ENCODE data around the gene MOB2.
"Not testable (repeated sequence)": the region's sequence is repeated elsewhere in the genome, so short reads cannot be mapped to it uniquely, and the experiment has no call there.

Gene MOB2

GRCh38 chr11:1433568-1433967 lies 53.0 kb downstream of the MOB2 start:
- Histone ChIP-seq H3K9me3 (ENCODE audit: low read depth, low read length) (no peaks in the 10 kb centered on the region), H3K36me3 (ENCODE audit: insufficient read depth, low read length) (no peaks in the 10 kb centered on the region), H3K4me3 (no peak overlapping the region), H3K27ac (no peak overlapping the region), H3K9ac (ENCODE audit: insufficient read length) (no peak overlapping the region)
- no peak for DNase-seq (ENCODE audit: low read depth, low spot score)
- TF ChIP-seq POLR2AphosphoS5 (IDR thresholded peaks at IDR 0.05; ENCODE audit: borderline replicate concordance, low read depth, low read length): no peak
- no peak for TF ChIP-seq FOXP2 (optimal IDR thresholded peaks at IDR 0.05; ENCODE audit: control extremely low read depth, extremely low read length, insufficient read depth)
- no peak for TF ChIP-seq EZH2 (IDR thresholded peaks at IDR 0.05)

- no peak overlapping the region for H3K9ac ChIP-seq (ENCODE audit: insufficient read length)
- no peak for TF ChIP-seq EZH2 (IDR thresholded peaks at IDR 0.05)
- no peak for TF ChIP-seq FOXP2 (optimal IDR thresholded peaks at IDR 0.05; ENCODE audit: control extremely low read depth, extremely low read length, insufficient read depth)
- TF ChIP-seq POLR2AphosphoS5 (IDR thresholded peaks at IDR 0.05; ENCODE audit: borderline replicate concordance, low read depth, low read length): no peak
- H3K36me3 ChIP-seq (ENCODE audit: insufficient read depth, low read length): no peaks in the 10 kb centered on the region
- H3K9me3 ChIP-seq (ENCODE audit: low read depth, low read length): no peaks in the 10 kb centered on the region
- no peak for DNase-seq (ENCODE audit: low read depth, low spot score)
- no peak overlapping the region for H3K27ac ChIP-seq
- H3K4me3 ChIP-seq: no peak overlapping the region
Measured at GRCh38 chr11:1428762-1429316, 57.7 kb downstream of the MOB2 start.

- no peak for TF ChIP-seq FOXP2 (optimal IDR thresholded peaks at IDR 0.05; ENCODE audit: control extremely low read depth, extremely low read length, insufficient read depth)
- TF ChIP-seq EZH2 (IDR thresholded peaks at IDR 0.05): no peak
- TF ChIP-seq POLR2AphosphoS5 (IDR thresholded peaks at IDR 0.05; ENCODE audit: borderline replicate concordance, low read depth, low read length): no peak
- H3K36me3 ChIP-seq (ENCODE audit: insufficient read depth, low read length): no peaks in the 10 kb centered on the region
- H3K4me3 ChIP-seq: no peak overlapping the region
- H3K9me3 ChIP-seq (ENCODE audit: low read depth, low read length): no peaks in the 10 kb centered on the region
- H3K9ac ChIP-seq (ENCODE audit: insufficient read length): no peak overlapping the region
- DNase-seq (ENCODE audit: low read depth, low spot score): no peak
- H3K27ac ChIP-seq: no peak overlapping the region
Measured at GRCh38 chr11:1425439-1425838, 61.1 kb downstream of the MOB2 start.

GRCh38 chr11:1425006-1425405 lies 61.6 kb downstream of the MOB2 start:
- H3K27ac ChIP-seq: no peak overlapping the region
- TF ChIP-seq EZH2 (IDR thresholded peaks at IDR 0.05): no peak
- TF ChIP-seq FOXP2 (optimal IDR thresholded peaks at IDR 0.05; ENCODE audit: control extremely low read depth, extremely low read length, insufficient read depth): no peak
- no peak for TF ChIP-seq POLR2AphosphoS5 (IDR thresholded peaks at IDR 0.05; ENCODE audit: borderline replicate concordance, low read depth, low read length)
- no peaks in the 10 kb centered on the region for H3K36me3 ChIP-seq (ENCODE audit: insufficient read depth, low read length)
- no peak overlapping the region for H3K9ac ChIP-seq (ENCODE audit: insufficient read length)
- DNase-seq (ENCODE audit: low read depth, low spot score): no peak
- H3K9me3 ChIP-seq (ENCODE audit: low read depth, low read length): no peaks in the 10 kb centered on the region
- no peak overlapping the region for H3K4me3 ChIP-seq

- H3K9ac ChIP-seq (ENCODE audit: insufficient read length); H3K4me3 ChIP-seq; H3K27ac ChIP-seq; H3K36me3 ChIP-seq (ENCODE audit: insufficient read depth, low read length); H3K9me3 ChIP-seq (ENCODE audit: low read depth, low read length); DNase-seq (ENCODE audit: low read depth, low spot score): not testable (repeated sequence)
Measured at GRCh38 chr11:1423406-1423805, 63.2 kb downstream of the MOB2 start.

GRCh38 chr11:1422981-1423380 lies 63.6 kb downstream of the MOB2 start:
- H3K36me3 ChIP-seq (ENCODE audit: insufficient read depth, low read length): no peaks in the 10 kb centered on the region
- H3K9me3 ChIP-seq (ENCODE audit: low read depth, low read length): peaks cover 3% of the 10 kb centered on the region; the same call in 1 of the 2 replicates
- no peak overlapping the region for H3K4me3 ChIP-seq
- no peak overlapping the region for H3K9ac ChIP-seq (ENCODE audit: insufficient read length)
- TF ChIP-seq FOXP2 (optimal IDR thresholded peaks at IDR 0.05; ENCODE audit: control extremely low read depth, extremely low read length, insufficient read depth): no peak
- no peak for TF ChIP-seq POLR2AphosphoS5 (IDR thresholded peaks at IDR 0.05; ENCODE audit: borderline replicate concordance, low read depth, low read length)
- no peak for TF ChIP-seq EZH2 (IDR thresholded peaks at IDR 0.05)
- no peak for DNase-seq (ENCODE audit: low read depth, low spot score)
- no peak overlapping the region for H3K27ac ChIP-seq

GRCh38 chr11:1422481-1422880 lies 64.1 kb downstream of the MOB2 start:
- Histone ChIP-seq H3K4me3 (no peak overlapping the region), H3K9ac (ENCODE audit: insufficient read length) (no peak overlapping the region), H3K9me3 (ENCODE audit: low read depth, low read length) (peaks cover 3% of the 10 kb centered on the region; the same call in 1 of the 2 replicates), H3K27ac (no peak overlapping the region), H3K36me3 (ENCODE audit: insufficient read depth, low read length) (no peaks in the 10 kb centered on the region)
- TF ChIP-seq EZH2 (IDR thresholded peaks at IDR 0.05) (no peak), FOXP2 (optimal IDR thresholded peaks at IDR 0.05; ENCODE audit: control extremely low read depth, extremely low read length, insufficient read depth) (no peak), POLR2AphosphoS5 (IDR thresholded peaks at IDR 0.05; ENCODE audit: borderline replicate concordance, low read depth, low read length) (no peak)
- DNase-seq (ENCODE audit: low read depth, low spot score): no peak

- H3K9me3 ChIP-seq (ENCODE audit: low read depth, low read length): peaks cover 6% of the 10 kb centered on the region; the same call in 1 of the 2 replicates
- no peak overlapping the region for H3K4me3 ChIP-seq
- no peak overlapping the region for H3K27ac ChIP-seq
Measured at GRCh38 chr11:1421291-1421690, 65.3 kb downstream of the MOB2 start.

GRCh38 chr11:1419811-1420210 lies 66.8 kb downstream of the MOB2 start:
- TF ChIP-seq EZH2 (IDR thresholded peaks at IDR 0.05) (no peak), FOXP2 (optimal IDR thresholded peaks at IDR 0.05; ENCODE audit: control extremely low read depth, extremely low read length, insufficient read depth) (no peak), POLR2AphosphoS5 (IDR thresholded peaks at IDR 0.05; ENCODE audit: borderline replicate concordance, low read depth, low read length) (no peak)
- Histone ChIP-seq H3K4me3 (no peak overlapping the region), H3K27ac (no peak overlapping the region), H3K9me3 (ENCODE audit: low read depth, low read length) (peaks cover 9% of the 10 kb centered on the region; the same call in 1 of the 2 replicates), H3K9ac (ENCODE audit: insufficient read length) (no peak overlapping the region), H3K36me3 (ENCODE audit: insufficient read depth, low read length) (no peaks in the 10 kb centered on the region)
- no peak for DNase-seq (ENCODE audit: low read depth, low spot score)

More at GRCh38 chr11:1421291-1421690, 65.3 kb downstream of the MOB2 start:
- no peak for DNase-seq (ENCODE audit: low read depth, low spot score)
- TF ChIP-seq EZH2 (IDR thresholded peaks at IDR 0.05): no peak
- no peak for TF ChIP-seq FOXP2 (optimal IDR thresholded peaks at IDR 0.05; ENCODE audit: control extremely low read depth, extremely low read length, insufficient read depth)
- H3K9ac ChIP-seq (ENCODE audit: insufficient read length): no peak overlapping the region
- H3K36me3 ChIP-seq (ENCODE audit: insufficient read depth, low read length): no peaks in the 10 kb centered on the region

Data from SK-N-MC (cell line).